HL-60 (cell line): ENCODE data around the gene SYT13.

Experiments used
- DNase-seq, 2 experiments: peaks; one replicate each; pipeline ENCODE4 v3.0.0-alpha.2; 2010 to 2020; ENCODE audit warnings: low read depth in 1 of 2, low spot score in 1 of 2
- H3K27ac ChIP-seq: fragments of 250-450 bp; sonication (Bioruptor Pico); replicated peaks from 2 replicates; pipeline ENCODE4 v1.5.1; 2020; ENCODE audit warnings: mild to moderate bottlenecking, moderate library complexity
- H3K27me3 ChIP-seq: fragments of 250-450 bp; sonication (Bioruptor Pico); 2 replicates; pipeline ENCODE4 v1.5.1; 2021; ENCODE audit warnings: mild to moderate bottlenecking, moderate library complexity; ENCODE audit not compliant: insufficient read depth, poor library complexity, severe bottlenecking
- H3K4me3 ChIP-seq: replicated peaks from 2 replicates; pipeline ENCODE4 v1.5.1; 2011; ENCODE audit warnings: mild to moderate bottlenecking, control low read depth, low read length; ENCODE audit not compliant: insufficient read depth
- CTCF ChIP-seq: IDR thresholded peaks from one replicate; pipeline ENCODE4 v1.5.1; 2011; ENCODE audit warnings: low read length, control low read depth, inconsistent platforms; ENCODE audit not compliant: insufficient read depth
- GABPA ChIP-seq: IDR thresholded peaks from 2 replicates; pipeline ENCODE4 v1.6.1; 2012; ENCODE audit warnings: low read depth
- POLR2AphosphoS5 ChIP-seq: IDR thresholded peaks from 2 replicates; pipeline ENCODE4 v1.6.1; 2012; ENCODE audit warnings: low read depth
- REST ChIP-seq: IDR thresholded peaks from 2 replicates; pipeline ENCODE4 v1.6.1; 2012; ENCODE audit warnings: low read depth; ENCODE audit not compliant: insufficient replicate concordance
- SPI1 ChIP-seq: IDR thresholded peaks from 2 replicates; pipeline ENCODE4 v1.6.1; 2012; ENCODE audit warnings: low read depth, mild to moderate bottlenecking, borderline replicate concordance

The SYT13 gene

GRCh38 chr11:45227836-45228235, 58.3 kb downstream of the SYT13 start:
- Histone ChIP-seq H3K27me3 (no peaks in the 10 kb centered on the region), H3K27ac (no peak overlapping the region), H3K4me3 (no peak overlapping the region)
- DNase-seq: no peak
- TF ChIP-seq POLR2AphosphoS5 (no peak), GABPA (no peak), REST (no peak), CTCF (no peak), SPI1 (no peak)

GRCh38 chr11:45226901-45227300, 59.2 kb downstream of the SYT13 start:
- Histone ChIP-seq H3K27ac (no peak overlapping the region), H3K4me3 (no peak overlapping the region), H3K27me3 (no peaks in the 10 kb centered on the region)
- no peak for DNase-seq
- TF ChIP-seq GABPA (no peak), CTCF (no peak), SPI1 (no peak), POLR2AphosphoS5 (no peak), REST (no peak)

GRCh38 chr11:45225961-45226871, 59.9 kb downstream of the SYT13 start:
- Histone ChIP-seq H3K27ac (no peak overlapping the region), H3K27me3 (no peaks in the 10 kb centered on the region), H3K4me3 (no peak overlapping the region)
- no peak for DNase-seq
- no peak for TF ChIP-seq SPI1
- no peak for TF ChIP-seq CTCF
- TF ChIP-seq GABPA: no peak
- no peak for TF ChIP-seq POLR2AphosphoS5
- TF ChIP-seq REST: no peak
